Sciatic nerve (tissue), 2 donors: ENCODE measurements around the gene BICRA. TPM values are rescaled to one million over a fixed set of nuclear protein-coding genes. Genes with fewer than 3 reads are reported as not detected.
"Not testable (repeated sequence)": the region's sequence is repeated elsewhere in the genome, so short reads cannot be mapped to it uniquely, and the experiment has no call there.

Source experiments
- ATAC-seq: fragments of 200-7000 bp; cut with Tn5 transposase; one replicate; pipeline ENCODE4 v1.9.1; 2020; ENCODE audit warnings: mild to moderate bottlenecking, moderate library complexity
- DNase-seq: peaks from one replicate; pipeline ENCODE4 v3.0.0-alpha.2; 2020; ENCODE audit warnings: low spot score
- intact Hi-C: fragments of 100-400 bp; cut with DNase I; formaldehyde crosslinking; loops from one replicate; pipeline ENCODE4 v1.14.2; 2022
- total RNA-seq: library from RNA; stranded (reverse); fragmentation: NEBNext Ultra II Directional; extraction: Animal tissue kit (Norgen Biotek cat#: 25700); gene quantifications from one replicate; pipeline ENCODE4 v1.2.1, GENCODE V29; 2021
- donor health status: DM: no; HTN: no; CAD: no.
- donor health status: DM: no; HTN: no; CAD: no.

Gene BICRA
- total RNA-seq = 23.9 TPM

- intact Hi-C loops = no loop called here
- peak; percentile 88 for DNase-seq
Measured at GRCh38 chr19:47608969-47609905, at the start of gene BICRA. Gene BICRA, plus strand, starts transcription at chr19:47609134. Its CDS starts 64,441 bp downstream, at chr19:47673575.

GRCh38 chr19:47560999-47561398 lies 47.9 kb upstream of the BICRA start:
- ATAC-seq = no peak
- intact Hi-C loops = no loop called here
- DNase-seq = no peak

More at GRCh38 chr19:47608969-47609905, at the start of gene BICRA:
- ATAC-seq = peak; percentile 69

- intact Hi-C loops = no loop called here
- peak; percentile 41 for ATAC-seq
- no peak for DNase-seq
Measured at GRCh38 chr19:47561440-47562057, 47.4 kb upstream of the BICRA start.

GRCh38 chr19:47564081-47564480 lies 44.9 kb upstream of the BICRA start:
- intact Hi-C loops = no loop called here
- no peak for ATAC-seq
- DNase-seq = no peak

- intact Hi-C loops = no loop called here
- no peak for DNase-seq
- ATAC-seq = no peak
Measured at GRCh38 chr19:47569331-47569730, 39.6 kb upstream of the BICRA start.

GRCh38 chr19:47572635-47573034 lies 36.3 kb upstream of the BICRA start:
- intact Hi-C loops = no loop called here
- ATAC-seq (no peak), DNase-seq (no peak)

GRCh38 chr19:47573071-47574026 lies 35.6 kb upstream of the BICRA start, which contains the start of gene ZNF541:
Gene ZNF541, minus strand, starts transcription at chr19:47573148. Its CDS starts 17,292 bp downstream, at chr19:47555856.
- DNase-seq = peak; percentile 83
- intact Hi-C loops = no loop called here
- peak; percentile 93 for ATAC-seq

GRCh38 chr19:47580397-47580796 lies 28.5 kb upstream of the BICRA start:
- ATAC-seq = no peak
- intact Hi-C loops = no loop called here
- DNase-seq = no peak

GRCh38 chr19:47581605-47582319 lies 27.2 kb upstream of the BICRA start:
- intact Hi-C loops = no loop called here
- DNase-seq (no peak), ATAC-seq (no peak)

GRCh38 chr19:47582320-47582909 lies 26.5 kb upstream of the BICRA start:
- intact Hi-C loops = no loop called here

GRCh38 chr19:47583161-47583560 lies 25.8 kb upstream of the BICRA start:
- DNase-seq, intact Hi-C loops, ATAC-seq: not testable (repeated sequence)

More at GRCh38 chr19:47582320-47582909, 26.5 kb upstream of the BICRA start:
- ATAC-seq (no peak), DNase-seq (no peak)

GRCh38 chr19:47587295-47587694 lies 21.6 kb upstream of the BICRA start:
- ATAC-seq = no peak
- no peak for DNase-seq
- intact Hi-C loops = no loop called here

GRCh38 chr19:47589824-47590223 lies 19.1 kb upstream of the BICRA start:
- DNase-seq (no peak), ATAC-seq (no peak)
- intact Hi-C loops = no loop called here

- intact Hi-C loops = no loop called here
- DNase-seq (no peak), ATAC-seq (no peak)
Measured at GRCh38 chr19:47593860-47594259, 15.1 kb upstream of the BICRA start.

- ATAC-seq (no peak), DNase-seq (no peak)
- intact Hi-C loops = no loop called here
Measured at GRCh38 chr19:47595944-47596343, 13.0 kb upstream of the BICRA start.

GRCh38 chr19:47598407-47599349 lies 10.3 kb upstream of the BICRA start:
- peak; percentile 35 for ATAC-seq
- DNase-seq = no peak
- intact Hi-C loops = no loop called here

- DNase-seq, intact Hi-C loops, ATAC-seq: not testable (repeated sequence)
Measured at GRCh38 chr19:47599671-47600245, 9.2 kb upstream of the BICRA start.
